GM08714 (cell line): ENCODE results near the gene USP32.

Experiments
- H3K4me3 ChIP-seq: fragments of 200-500 bp; sonication (Bioruptor generic); 2 replicates; pipeline ENCODE4 v1.5.1; 2014; ENCODE audit warnings: mild to moderate bottlenecking, low read length, inconsistent platforms
- ZNF274 ChIP-seq: IDR thresholded peaks from 2 replicates; pipeline ENCODE4 v1.6.1; 2012; ENCODE audit warnings: mild to moderate bottlenecking, low read depth, low read length

Gene USP32

GRCh38 chr17:60155815-60156214 is 236.1 kb downstream of the USP32 start:
- no peak for TF ChIP-seq ZNF274

GRCh38 chr17:60155427-60155814 is 236.5 kb downstream of the USP32 start:
- TF ChIP-seq ZNF274: no peak
- no peak overlapping the region for H3K4me3 ChIP-seq

More at GRCh38 chr17:60155815-60156214, 236.1 kb downstream of the USP32 start:
- H3K4me3 ChIP-seq: no peak overlapping the region

- no peak for TF ChIP-seq ZNF274
- no peak overlapping the region for H3K4me3 ChIP-seq
Measured at GRCh38 chr17:60154616-60155426, 237.1 kb downstream of the USP32 start.

- TF ChIP-seq ZNF274: no peak
- H3K4me3 ChIP-seq: no peak overlapping the region
Measured at GRCh38 chr17:60153606-60154390, 238.1 kb downstream of the USP32 start.

GRCh38 chr17:60151355-60151754 is 240.6 kb downstream of the USP32 start:
- peak overlapping the region; percentile 15; the same call in 1 of the 2 replicates for H3K4me3 ChIP-seq
- no peak for TF ChIP-seq ZNF274

GRCh38 chr17:60149691-60150582 is 242.0 kb downstream of the USP32 start, which contains the start of gene CA4:
CA4 (plus strand) TSS chr17:60149973; CDS start chr17:60150035, 62 bp downstream.
- peak within 1 kb of the TSS; percentile 15; the same call in 1 of the 2 replicates for H3K4me3 ChIP-seq
- TF ChIP-seq ZNF274: no peak

GRCh38 chr17:60148373-60148772 is 243.6 kb downstream of the USP32 start:
- no peak for TF ChIP-seq ZNF274
- H3K4me3 ChIP-seq: no peak overlapping the region

GRCh38 chr17:60147553-60148223 is 244.2 kb downstream of the USP32 start:
- H3K4me3 ChIP-seq: no peak overlapping the region
- TF ChIP-seq ZNF274: no peak

GRCh38 chr17:60146206-60146605 is 245.7 kb downstream of the USP32 start:
- no peak for TF ChIP-seq ZNF274
- no peak overlapping the region for H3K4me3 ChIP-seq

GRCh38 chr17:60145006-60145935 is 246.7 kb downstream of the USP32 start:
- no peak for TF ChIP-seq ZNF274
- H3K4me3 ChIP-seq: no peak overlapping the region

- H3K4me3 ChIP-seq: no peak overlapping the region
- TF ChIP-seq ZNF274: no peak
Measured at GRCh38 chr17:60142872-60143499, 248.9 kb downstream of the USP32 start.
